ENCODE measurements around the gene WSCD2. TPM values are rescaled to one million over a fixed set of nuclear protein-coding genes. Genes with fewer than 3 reads are reported as not detected.

Gene WSCD2
- polyA plus RNA-seq, 1 of the 3 experiments (the other 2 are of a cell fraction): 0.03 TPM

- TF ChIP-seq RAD21 (IDR thresholded peaks at IDR 0.05; ENCODE audit: low read length) (no peak), CHD2 (IDR thresholded peaks at IDR 0.05; ENCODE audit: low read length, partially characterized antibody) (no peak), EP300 (IDR thresholded peaks at IDR 0.05; ENCODE audit: borderline replicate concordance in 1 of 2, low read depth in 1 of 2, low read length in 1 of 2) (no peak), TEAD4 (IDR thresholded peaks at IDR 0.05; ENCODE audit: borderline replicate concordance, insufficient read depth) (no peak), GATA2 (CRISPR knock-in tag; IDR thresholded peaks at IDR 0.05) (no peak)
These were observed 75.3 kb downstream of the WSCD2 start (continued) for GRCh38 chr12:108204117-108204987.

- POLR2A ChIA-PET: no interaction called here
- Histone ChIP-seq H4K20me1 (ENCODE audit: insufficient read depth) (no peaks in the 10 kb centered on the region), H3K4me3 (ENCODE audit: low read depth in 2 of 2, low read length in 1 of 2) (no peak overlapping the region), H3K27ac (ENCODE audit: low read depth in 2 of 2, low read length in 1 of 2) (no peak overlapping the region), H2AFZ (ENCODE audit: low read depth) (no peak overlapping the region), H3F3A (replicated peaks; ENCODE audit: insufficient read depth) (no peaks in the 10 kb centered on the region), H3K4me1 (ENCODE audit: control insufficient read depth in 1 of 2, insufficient read depth in 2 of 2, low read depth in 1 of 2, low read length in 1 of 2) (peaks cover 0 to 13% of the 10 kb centered on the region in 2 experiments; a peak in 1 of 4 replicates), H3K9me2 (no peaks in the 10 kb centered on the region), H3K9me3 (no peaks in the 10 kb centered on the region), H3K36me3 (replicated peaks in 1 of 2; ENCODE audit: control insufficient read depth in 1 of 2, insufficient read depth in 2 of 2, low read length in 1 of 2) (no peaks in the 10 kb centered on the region), H3K9ac (no peak overlapping the region), H3K79me2 (ENCODE audit: insufficient read depth) (no peaks in the 10 kb centered on the region), H3K4me2 (no peak overlapping the region), H3K27me3 (ENCODE audit: insufficient read depth) (no peaks in the 10 kb centered on the region)
- CTCF ChIA-PET: interaction anchor here (1.1 to 3.7 kb wide), 2 partner anchors 11 to 12 kb away, joined by 4 to 10 read pairs; no protein-coding TSS in a partner anchor
- WGBS (ENCODE audit: low lambda C conversion rate): 0% methylated on average over 1 of the region's 1 CpG
- DNase-seq: no peak
- TF ChIP-seq FOXJ3 (CRISPR knock-in tag; IDR thresholded peaks at IDR 0.05) (no peak), ZBTB33 (IDR thresholded peaks at IDR 0.05; ENCODE audit: borderline replicate concordance, low read depth) (no peak), GABPA (IDR thresholded peaks at IDR 0.05; ENCODE audit: low read depth) (no peak), PBX3 (IDR thresholded peaks at IDR 0.05) (no peak), RFX5 (IDR thresholded peaks at IDR 0.05; ENCODE audit: low read length) (no peak), GATA2 (CRISPR knock-in tag; IDR thresholded peaks at IDR 0.05) (no peak), RCOR1 (IDR thresholded peaks at IDR 0.05; ENCODE audit: low read length) (no peak), USF1 (IDR thresholded peaks at IDR 0.05; ENCODE audit: borderline replicate concordance, low read depth) (no peak), SIN3A (IDR thresholded peaks at IDR 0.05; ENCODE audit: borderline replicate concordance, low read depth, low read length) (no peak), NFIC (IDR thresholded peaks at IDR 0.05; ENCODE audit: borderline replicate concordance) (no peak), REST (IDR thresholded peaks at IDR 0.05; ENCODE audit: low read depth, low read length) (no peak), MXI1 (IDR thresholded peaks at IDR 0.05; ENCODE audit: low read depth, low read length) (no peak), IRF3 (IDR thresholded peaks at IDR 0.05; ENCODE audit: low read depth, low read length) (no peak), TCF12 (IDR thresholded peaks at IDR 0.05) (no peak), YY1 (IDR thresholded peaks at IDR 0.05; ENCODE audit: low read depth) (no peak), USF2 (IDR thresholded peaks at IDR 0.05; ENCODE audit: borderline replicate concordance, low read depth, low read length) (no peak), POLR2AphosphoS5 (IDR thresholded peaks at IDR 0.05; ENCODE audit: low read depth, low read length) (no peak)
These were observed 76.8 kb downstream of the WSCD2 start for GRCh38 chr12:108205864-108206263.

All from SK-N-SH (cell line).